MG63 (cell line): ENCODE results near the gene DUSP10. TPM values are rescaled to one million over a fixed set of nuclear protein-coding genes. Genes with fewer than 3 reads are reported as not detected.

Experiments
- DNase-seq: peaks from one replicate; pipeline ENCODE4 v3.0.0-alpha.2; 2020
- H3K27me3 ChIP-seq: fragments of 250-450 bp; sonication (Bioruptor Pico); 2 replicates; pipeline ENCODE4 v1.5.1; 2020; ENCODE audit warnings: mild to moderate bottlenecking, moderate library complexity
- H3K36me3 ChIP-seq: fragments of 250-450 bp; sonication (Bioruptor Pico); 2 replicates; pipeline ENCODE4 v1.5.1; 2020; ENCODE audit warnings: mild to moderate bottlenecking, moderate library complexity
- H3K4me3 ChIP-seq: fragments of 250-450 bp; sonication (Bioruptor Pico); 2 replicates; pipeline ENCODE4 v1.5.1; 2020; ENCODE audit warnings: mild to moderate bottlenecking, moderate library complexity
- H3K9me3 ChIP-seq: fragments of 250-450 bp; sonication (Bioruptor Pico); 2 replicates; pipeline ENCODE4 v1.5.1; 2020; ENCODE audit warnings: mild to moderate bottlenecking, moderate library complexity
- total RNA-seq: library from RNA; depleted of rRNA; stranded (reverse); fragments of >200 nt; shearing (Covaris generic); gene quantifications from 2 replicates; pipeline ENCODE4 v1.2.3, GENCODE V29; 2014; ENCODE audit warnings: low replicate concordance

The DUSP10 gene
- total RNA-seq, 1 experiment from 2014 or later: 6.3 TPM

DNA sequence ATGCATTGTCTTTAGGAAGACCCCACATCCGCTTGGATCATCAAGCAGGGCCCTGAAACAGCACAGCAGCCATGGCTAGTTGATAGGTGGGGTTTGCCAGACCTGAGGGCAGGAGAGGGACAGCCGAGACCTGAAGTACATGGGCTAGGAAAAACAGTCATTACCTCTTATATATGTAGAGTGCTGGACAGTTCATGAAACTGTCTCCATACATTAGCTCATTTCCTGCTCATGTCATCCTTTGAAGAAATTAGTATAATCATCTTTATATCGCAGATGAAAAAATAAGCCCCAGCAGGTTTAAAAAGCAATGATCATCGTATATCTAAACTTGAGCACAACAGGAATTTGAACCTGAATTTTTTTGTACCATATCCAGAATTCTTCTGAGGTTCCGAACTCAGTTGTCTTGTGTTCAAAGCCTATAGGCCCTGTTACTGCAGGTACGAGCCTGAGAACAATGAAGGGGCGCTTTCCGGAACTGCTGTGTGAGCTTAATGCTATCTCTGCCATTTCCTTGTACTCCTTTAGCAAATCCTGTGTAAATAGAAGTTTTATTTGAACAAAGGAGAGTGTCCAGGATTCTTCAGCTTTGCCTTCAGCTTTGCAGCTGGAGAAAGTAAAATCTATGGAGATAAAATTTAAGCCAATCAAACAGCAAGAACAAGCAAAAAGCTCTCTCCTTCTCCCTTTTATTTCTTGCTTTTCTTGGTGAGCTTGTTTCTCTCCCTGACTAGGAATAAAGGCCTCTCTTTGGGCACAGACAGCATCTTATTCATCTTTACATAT, 32.4 kb upstream of the DUSP10 start:
- Histone ChIP-seq H3K4me3 (no peak overlapping the region), H3K27me3 (no peaks in the 10 kb centered on the region), H3K9me3 (no peaks in the 10 kb centered on the region), H3K36me3 (no peaks in the 10 kb centered on the region)
- no peak for DNase-seq

- no peak for DNase-seq
These were observed 31.5 kb upstream of the DUSP10 start for GRCh38 chr1:221773383-221773782.

GRCh38 chr1:221772117-221772516, 30.2 kb upstream of the DUSP10 start:
- DNase-seq: no peak
- no peaks in the 10 kb centered on the region for H3K27me3 ChIP-seq

More at GRCh38 chr1:221773383-221773782, 31.5 kb upstream of the DUSP10 start:
- no peaks in the 10 kb centered on the region for H3K9me3 ChIP-seq
- H3K27me3 ChIP-seq: no peaks in the 10 kb centered on the region
- H3K36me3 ChIP-seq: no peaks in the 10 kb centered on the region
- no peak overlapping the region for H3K4me3 ChIP-seq

DNA sequence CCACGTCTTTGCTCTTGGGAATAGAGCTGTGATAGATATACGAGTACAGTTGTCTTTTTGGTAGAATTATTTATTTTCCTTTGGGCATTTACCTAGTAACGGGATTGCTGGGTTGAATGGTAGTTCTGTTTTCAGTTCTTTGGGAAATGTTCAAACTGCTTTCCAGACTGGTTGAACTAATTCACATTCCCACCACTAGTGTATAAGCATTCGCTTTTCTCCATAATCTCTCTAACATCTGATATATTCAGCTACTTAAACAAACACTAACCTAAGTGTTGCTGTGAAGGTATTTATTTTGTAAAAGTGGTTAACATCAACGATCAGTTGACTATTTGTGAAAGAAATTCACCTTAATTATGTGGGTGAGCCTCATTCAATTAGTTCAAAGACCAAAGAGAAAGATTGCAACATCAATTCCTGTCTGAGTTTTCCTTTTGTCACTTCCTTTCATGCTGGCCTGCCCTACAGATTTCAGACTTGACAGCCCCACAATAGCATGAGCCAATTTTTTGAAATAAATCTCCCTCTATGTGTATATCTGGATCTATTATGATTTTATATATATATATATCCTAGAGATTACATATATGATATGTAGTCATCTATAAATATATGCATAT, 26.7 kb upstream of the DUSP10 start:
- no peaks in the 10 kb centered on the region for H3K27me3 ChIP-seq
- H3K4me3 ChIP-seq: no peak overlapping the region
- no peaks in the 10 kb centered on the region for H3K36me3 ChIP-seq
- no peaks in the 10 kb centered on the region for H3K9me3 ChIP-seq
- no peak for DNase-seq

More at GRCh38 chr1:221772117-221772516, 30.2 kb upstream of the DUSP10 start:
- H3K36me3 ChIP-seq: no peaks in the 10 kb centered on the region
- no peaks in the 10 kb centered on the region for H3K9me3 ChIP-seq
- H3K4me3 ChIP-seq: no peak overlapping the region

DNA sequence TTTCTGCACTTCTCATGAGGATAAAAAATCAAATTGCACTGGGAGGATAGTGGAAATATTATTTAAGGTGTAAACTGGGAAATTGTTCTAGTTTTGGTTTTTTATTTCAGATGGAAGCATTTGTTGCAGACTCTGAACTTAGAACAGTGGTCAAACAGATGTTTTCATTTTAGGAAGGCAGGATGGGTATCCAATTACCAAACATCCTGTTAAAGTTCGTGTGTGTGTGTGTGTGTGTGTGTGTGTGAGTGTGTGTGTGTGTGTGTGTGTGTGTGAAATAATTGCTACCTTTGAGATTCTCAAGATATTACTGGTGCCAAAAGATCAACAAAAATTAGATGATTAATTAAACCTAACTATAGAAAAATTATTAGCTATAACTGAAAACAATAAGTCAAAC, 24.3 kb upstream of the DUSP10 start:
- no peaks in the 10 kb centered on the region for H3K9me3 ChIP-seq
- no peak for DNase-seq
- no peaks in the 10 kb centered on the region for H3K36me3 ChIP-seq
- no peak overlapping the region for H3K4me3 ChIP-seq
- no peaks in the 10 kb centered on the region for H3K27me3 ChIP-seq

DNA sequence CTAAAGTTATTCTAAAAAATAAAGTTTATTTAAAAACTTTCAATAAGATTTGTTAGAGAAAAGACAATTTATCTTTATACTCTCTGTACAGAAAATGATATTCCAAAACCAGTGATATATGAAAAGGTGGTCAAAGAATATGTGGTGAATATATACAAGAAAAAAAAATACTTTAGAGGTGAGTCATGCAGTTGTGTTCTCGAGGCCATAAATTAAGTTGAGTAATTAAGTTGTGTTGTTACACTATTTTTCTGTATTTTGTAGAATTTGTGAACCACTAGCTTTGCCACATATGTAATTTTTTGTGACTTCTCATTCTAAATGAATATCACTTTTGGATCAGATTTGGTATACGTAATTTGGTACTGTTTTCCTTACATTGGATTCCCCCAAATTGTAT, 23.6 kb upstream of the DUSP10 start:
- Histone ChIP-seq H3K36me3 (no peaks in the 10 kb centered on the region), H3K4me3 (no peak overlapping the region), H3K27me3 (no peaks in the 10 kb centered on the region), H3K9me3 (no peaks in the 10 kb centered on the region)
- no peak for DNase-seq

DNA sequence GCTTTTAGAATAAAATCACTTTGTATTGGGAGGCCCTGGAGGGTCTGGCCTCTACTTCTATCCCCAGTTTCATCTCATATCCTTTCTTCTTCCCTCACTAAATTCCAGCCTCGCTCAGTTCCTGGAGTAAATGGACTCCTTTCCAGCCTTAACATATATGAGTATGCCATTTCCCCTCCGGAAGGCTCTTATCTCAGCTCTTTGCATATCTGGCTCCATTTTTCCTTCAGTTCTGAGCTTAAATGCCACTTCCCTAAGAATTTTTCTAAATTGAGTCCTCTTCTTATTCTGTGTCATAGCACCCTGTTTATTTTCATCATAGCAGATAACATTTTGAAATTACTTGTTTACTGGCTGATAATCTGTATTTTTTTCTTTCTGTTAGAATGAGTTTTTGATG, 20.2 kb upstream of the DUSP10 start:
- H3K9me3 ChIP-seq: no peaks in the 10 kb centered on the region
- H3K27me3 ChIP-seq: no peaks in the 10 kb centered on the region
- H3K4me3 ChIP-seq: no peak overlapping the region
- no peaks in the 10 kb centered on the region for H3K36me3 ChIP-seq
- no peak for DNase-seq

DNA sequence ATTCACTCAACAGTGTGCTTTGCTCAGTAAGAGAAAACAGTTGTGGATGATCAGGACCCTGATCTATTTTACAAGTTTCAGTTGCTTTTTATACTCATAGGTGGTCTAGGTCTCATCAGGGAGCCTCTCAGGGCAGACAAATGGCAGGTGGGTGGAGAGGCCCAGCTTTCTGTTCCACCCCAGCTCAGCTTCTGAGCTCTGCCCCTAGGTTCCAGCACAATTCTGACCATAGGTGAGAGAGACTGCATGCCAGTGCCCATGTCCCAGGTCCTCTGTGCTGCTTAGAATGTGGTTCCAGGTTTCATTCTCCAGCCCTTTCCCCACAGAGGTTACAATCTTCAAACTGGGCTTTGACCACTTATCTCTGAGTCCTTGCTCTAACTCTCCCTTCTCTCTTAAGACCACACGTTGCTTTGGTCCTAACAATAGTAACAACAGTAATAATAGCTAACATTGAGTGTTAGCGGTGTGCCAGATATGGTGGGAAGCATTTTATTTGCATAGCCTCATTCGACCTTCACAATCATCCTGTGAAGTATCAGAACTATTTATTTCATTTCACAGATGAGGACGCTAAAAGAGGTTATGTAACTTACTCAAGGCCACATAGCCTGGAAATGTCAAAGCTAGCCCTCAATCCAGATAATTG, 19.6 kb upstream of the DUSP10 start:
- Histone ChIP-seq H3K27me3 (no peaks in the 10 kb centered on the region), H3K4me3 (no peak overlapping the region), H3K36me3 (no peaks in the 10 kb centered on the region), H3K9me3 (no peaks in the 10 kb centered on the region)
- no peak for DNase-seq

DNA sequence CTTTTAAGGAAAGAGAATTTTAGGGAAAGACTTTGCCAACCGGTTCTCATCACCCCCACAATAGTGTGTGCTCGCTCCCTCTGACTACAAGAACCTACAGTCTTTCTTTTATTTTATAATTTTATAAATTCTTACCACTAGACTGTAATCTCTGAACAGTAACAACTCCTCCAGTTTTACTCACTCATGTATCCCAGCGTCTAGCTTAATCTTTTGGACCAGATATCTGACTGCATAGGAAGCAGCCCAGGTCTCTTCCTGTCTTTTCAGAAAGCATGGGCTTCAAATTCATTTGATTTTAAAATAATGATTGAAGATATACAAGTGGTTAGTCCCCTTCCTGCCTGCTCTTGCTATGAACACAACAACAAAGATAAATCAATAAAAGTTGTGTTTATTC, 19.0 kb upstream of the DUSP10 start:
- H3K9me3 ChIP-seq: no peaks in the 10 kb centered on the region
- no peak for DNase-seq
- H3K4me3 ChIP-seq: no peak overlapping the region
- no peaks in the 10 kb centered on the region for H3K27me3 ChIP-seq
- no peaks in the 10 kb centered on the region for H3K36me3 ChIP-seq

GRCh38 chr1:221759436-221759835, 17.5 kb upstream of the DUSP10 start:
- no peak overlapping the region for H3K4me3 ChIP-seq
- no peaks in the 10 kb centered on the region for H3K36me3 ChIP-seq
- H3K9me3 ChIP-seq: no peaks in the 10 kb centered on the region
- H3K27me3 ChIP-seq: no peaks in the 10 kb centered on the region
- DNase-seq: no peak

GRCh38 chr1:221758455-221758854, 16.6 kb upstream of the DUSP10 start:
- no peaks in the 10 kb centered on the region for H3K9me3 ChIP-seq
- no peaks in the 10 kb centered on the region for H3K36me3 ChIP-seq
- H3K4me3 ChIP-seq: no peak overlapping the region
- H3K27me3 ChIP-seq: no peaks in the 10 kb centered on the region
- no peak for DNase-seq

- H3K4me3 ChIP-seq: no peak overlapping the region
- H3K36me3 ChIP-seq: no peaks in the 10 kb centered on the region
- DNase-seq: no peak
- no peaks in the 10 kb centered on the region for H3K9me3 ChIP-seq
- no peaks in the 10 kb centered on the region for H3K27me3 ChIP-seq
These were observed 15.1 kb upstream of the DUSP10 start for GRCh38 chr1:221756830-221757551.

DNA sequence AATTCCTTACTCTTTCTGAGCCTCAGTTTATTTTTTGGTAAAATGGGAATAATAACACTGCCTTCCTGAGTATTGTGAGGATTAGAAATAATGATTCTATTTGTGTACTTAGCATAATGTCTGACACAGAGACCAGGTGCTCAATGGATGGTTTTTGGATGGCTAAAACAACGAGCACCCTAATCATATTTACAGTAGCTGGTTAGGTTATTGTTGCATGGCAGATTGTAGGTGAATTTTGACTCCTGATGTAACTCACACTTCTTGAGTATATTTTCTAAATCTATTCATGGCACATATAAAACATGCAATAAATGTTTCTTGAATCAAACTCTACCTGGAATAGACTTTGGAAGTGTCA, 11.9 kb upstream of the DUSP10 start:
- Histone ChIP-seq H3K4me3 (no peak overlapping the region), H3K27me3 (no peaks in the 10 kb centered on the region), H3K36me3 (no peaks in the 10 kb centered on the region), H3K9me3 (no peaks in the 10 kb centered on the region)
- no peak for DNase-seq

- Histone ChIP-seq H3K27me3 (no peaks in the 10 kb centered on the region), H3K4me3 (no peak overlapping the region), H3K36me3 (no peaks in the 10 kb centered on the region), H3K9me3 (no peaks in the 10 kb centered on the region)
- DNase-seq: no peak
These were observed 9.5 kb upstream of the DUSP10 start for GRCh38 chr1:221751226-221751887.

GRCh38 chr1:221748981-221749380, 7.1 kb upstream of the DUSP10 start:
- no peaks in the 10 kb centered on the region for H3K9me3 ChIP-seq
- DNase-seq: no peak
- H3K27me3 ChIP-seq: no peaks in the 10 kb centered on the region
- no peak overlapping the region for H3K4me3 ChIP-seq
- H3K36me3 ChIP-seq: no peaks in the 10 kb centered on the region

DNA sequence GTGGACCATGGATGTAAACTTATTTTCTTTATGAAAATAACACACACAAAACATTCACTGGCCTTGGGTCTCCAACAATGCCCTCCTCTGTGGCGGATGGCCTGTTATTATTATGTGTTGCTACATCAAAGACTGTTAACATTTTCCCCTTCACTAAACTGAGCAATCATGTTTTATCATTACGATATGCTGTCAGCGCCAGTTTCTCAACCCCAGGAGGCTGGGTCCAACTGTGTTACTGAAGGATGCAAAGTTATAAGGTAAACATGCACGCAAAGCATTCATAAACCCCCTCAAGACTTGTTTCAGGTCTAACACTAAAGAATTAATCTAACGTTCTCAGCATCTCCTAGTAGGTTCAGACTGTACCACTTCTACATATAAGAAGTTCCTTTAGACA, 6.0 kb upstream of the DUSP10 start:
- Histone ChIP-seq H3K36me3 (no peaks in the 10 kb centered on the region), H3K9me3 (no peaks in the 10 kb centered on the region), H3K4me3 (no peak overlapping the region), H3K27me3 (no peaks in the 10 kb centered on the region)
- no peak for DNase-seq
